ENCODE data around the gene ETS1.

ETS1 gene

GRCh38 chr11:128480066-128480465, 107.3 kb downstream of the ETS1 start:
- no peak for DNase-seq (ENCODE audit: low spot score)

- no peak for DNase-seq (ENCODE audit: low spot score)
Observed at GRCh38 chr11:128479144-128479543, 108.2 kb downstream of the ETS1 start.

GRCh38 chr11:128478305-128478704, 109.1 kb downstream of the ETS1 start:
- no peak for DNase-seq (ENCODE audit: low spot score)

GRCh38 chr11:128477811-128478210, 109.5 kb downstream of the ETS1 start:
- no peak for DNase-seq (ENCODE audit: low spot score)

- DNase-seq (ENCODE audit: low spot score): no peak
Observed at GRCh38 chr11:128477278-128477677, 110.1 kb downstream of the ETS1 start.

DNA sequence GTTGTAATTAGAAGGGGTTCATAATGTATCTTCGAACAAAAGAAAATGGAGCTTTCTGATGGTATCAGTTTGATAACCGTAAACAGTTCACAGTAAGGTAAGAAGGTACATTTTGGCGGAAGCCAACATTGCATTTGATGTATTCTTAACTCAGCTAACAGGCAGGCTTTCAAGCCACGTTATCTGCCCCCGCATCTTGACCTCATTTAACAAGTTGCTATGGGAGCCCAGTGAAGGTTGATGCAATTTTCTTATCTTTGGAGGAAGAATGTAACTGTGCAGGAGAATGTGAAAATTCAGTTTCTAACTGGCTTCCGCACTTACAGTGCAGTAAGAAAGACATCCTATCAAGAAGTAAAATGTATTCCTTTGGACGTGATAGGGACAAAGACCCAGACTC, 110.6 kb downstream of the ETS1 start:
- no peak for DNase-seq (ENCODE audit: low spot score)

DNA sequence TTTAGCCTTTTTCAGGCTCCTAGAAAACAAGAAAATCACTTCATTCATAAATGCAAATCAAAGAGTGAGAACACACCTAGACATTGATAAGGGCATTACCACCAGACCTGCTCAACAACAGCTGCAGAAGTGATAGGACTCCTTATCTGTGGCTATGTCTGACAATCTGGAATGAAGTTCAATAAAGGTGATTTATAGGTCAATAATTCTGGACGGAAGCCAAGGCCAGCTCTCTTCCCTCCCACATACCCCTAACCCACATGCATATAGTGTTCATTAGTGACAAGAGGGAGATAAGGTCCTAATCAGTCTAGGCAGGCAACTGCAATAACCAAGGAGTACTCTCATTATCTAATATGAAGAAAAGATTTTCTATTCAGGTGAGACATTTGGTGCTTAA, 111.3 kb downstream of the ETS1 start:
- DNase-seq (ENCODE audit: low spot score): no peak

GRCh38 chr11:128474036-128474874, 113.1 kb downstream of the ETS1 start:
- no peak for DNase-seq (ENCODE audit: low spot score)

DNA sequence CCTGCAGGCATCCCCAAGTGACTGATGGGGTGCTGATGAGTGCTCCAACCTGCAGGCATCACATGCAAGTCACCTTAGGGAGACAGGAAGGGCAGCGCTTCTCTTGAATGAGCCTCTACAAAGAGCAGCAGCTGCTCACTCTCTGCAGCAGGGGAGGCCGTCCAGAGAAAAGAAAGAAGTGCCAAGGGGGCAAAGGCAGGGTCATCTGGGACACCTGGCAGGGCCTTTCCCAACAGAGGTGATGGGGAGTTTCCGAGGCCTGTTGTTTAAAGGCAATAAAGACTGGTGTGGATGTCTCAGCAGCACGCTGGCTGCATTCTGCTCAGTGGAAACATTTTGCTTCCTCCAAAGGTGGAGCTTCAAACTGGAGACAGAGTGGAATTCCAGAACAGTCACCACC, 113.7 kb downstream of the ETS1 start:
- DNase-seq (ENCODE audit: low spot score): no peak

GRCh38 chr11:128472128-128473089, 114.9 kb downstream of the ETS1 start:
- no peak for DNase-seq (ENCODE audit: low spot score)

GRCh38 chr11:128471138-128471661, 116.2 kb downstream of the ETS1 start:
- DNase-seq (ENCODE audit: low spot score): no peak

DNA sequence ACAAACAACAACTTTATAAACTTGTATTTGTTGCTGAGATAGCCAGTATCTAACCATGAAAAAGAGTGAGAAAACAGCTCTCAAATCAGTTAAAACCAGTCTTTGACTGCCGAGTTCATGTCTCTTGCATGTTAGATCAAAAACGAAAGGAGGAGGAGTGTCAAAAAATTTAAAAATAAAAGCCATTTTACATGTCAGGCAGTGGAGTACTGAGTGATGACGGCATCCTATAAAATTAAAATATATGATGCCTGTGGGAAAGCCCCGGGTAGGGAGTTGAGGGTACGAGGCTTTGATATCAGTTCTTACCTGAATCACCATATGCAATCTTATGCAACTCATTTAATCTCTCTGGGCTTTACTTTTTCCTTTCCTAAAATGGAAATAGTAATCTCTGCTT, 117.3 kb downstream of the ETS1 start:
- DNase-seq (ENCODE audit: low spot score): no peak

GRCh38 chr11:128469220-128469619, 118.1 kb downstream of the ETS1 start:
- no peak for DNase-seq (ENCODE audit: low spot score)

DNA sequence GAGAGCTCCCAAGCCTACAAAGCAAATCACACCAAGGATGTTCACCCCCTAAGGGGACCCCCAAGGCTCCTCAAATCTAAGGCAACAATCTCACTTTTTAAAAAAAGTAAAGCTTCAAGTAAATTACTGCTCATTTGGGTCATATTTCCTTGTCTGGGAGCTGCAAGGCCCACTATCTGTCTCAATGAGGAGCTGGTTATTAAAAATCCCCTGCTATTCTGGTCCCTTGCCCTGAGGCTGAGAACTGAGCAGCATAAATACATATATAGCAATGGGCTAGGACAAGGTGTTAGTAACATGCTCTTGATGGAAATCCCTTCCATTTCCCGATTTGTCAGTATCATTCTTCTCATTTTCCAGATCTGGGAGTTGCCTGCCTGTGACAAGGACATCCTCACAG, 119.2 kb downstream of the ETS1 start:
- no peak for DNase-seq (ENCODE audit: low spot score)

DNA sequence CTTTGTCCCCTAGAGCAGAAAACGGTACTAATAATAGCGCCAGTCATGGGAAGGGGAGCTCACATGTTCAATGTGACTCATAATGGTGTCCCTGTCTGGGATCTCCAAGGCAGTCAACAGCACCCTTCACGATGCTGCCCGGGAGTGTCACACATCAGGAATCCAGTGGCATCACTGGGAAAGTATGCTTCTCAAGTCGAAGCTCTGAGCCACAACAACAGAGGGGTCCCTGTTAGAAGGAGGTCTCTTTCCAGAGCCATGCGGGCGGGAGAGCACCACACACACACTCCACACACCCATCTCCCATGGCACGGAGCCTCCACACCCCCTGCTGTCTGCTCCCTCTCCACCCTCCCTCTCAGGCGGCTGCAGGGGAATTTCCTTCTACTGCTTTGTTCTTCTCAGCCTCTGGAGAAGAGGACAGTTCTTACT, 119.7 kb downstream of the ETS1 start:
- DNase-seq (ENCODE audit: low spot score): no peak

DNA sequence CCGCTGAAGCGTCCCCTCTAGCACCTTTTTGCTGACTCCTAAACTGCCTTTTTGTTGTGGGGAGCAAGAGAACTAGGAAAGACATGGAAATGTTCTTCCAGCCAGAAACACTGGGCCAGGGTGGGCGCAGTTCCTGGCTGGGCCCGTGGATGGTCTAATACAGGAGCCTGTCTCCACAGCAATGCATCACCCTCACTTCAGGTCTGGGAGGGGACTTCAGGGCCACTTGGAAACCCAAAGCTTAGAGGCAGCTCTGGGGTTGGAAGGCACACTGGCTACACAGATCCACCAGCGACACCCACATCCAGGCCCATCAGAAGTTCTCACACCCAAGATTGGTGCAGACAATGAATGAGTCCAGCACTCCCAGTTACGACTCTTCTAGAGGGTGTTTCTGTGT, 120.3 kb downstream of the ETS1 start:
- DNase-seq (ENCODE audit: low spot score): no peak

- no peak for DNase-seq (ENCODE audit: low spot score)
Observed at GRCh38 chr11:128465946-128466705, 121.2 kb downstream of the ETS1 start.

GRCh38 chr11:128465531-128465930, 121.8 kb downstream of the ETS1 start:
- DNase-seq (ENCODE audit: low spot score): no peak

- DNase-seq (ENCODE audit: low spot score): no peak
Observed at GRCh38 chr11:128464878-128465450, 122.4 kb downstream of the ETS1 start.

GRCh38 chr11:128463979-128464378, 123.4 kb downstream of the ETS1 start:
- DNase-seq (ENCODE audit: low spot score): no peak

DNA sequence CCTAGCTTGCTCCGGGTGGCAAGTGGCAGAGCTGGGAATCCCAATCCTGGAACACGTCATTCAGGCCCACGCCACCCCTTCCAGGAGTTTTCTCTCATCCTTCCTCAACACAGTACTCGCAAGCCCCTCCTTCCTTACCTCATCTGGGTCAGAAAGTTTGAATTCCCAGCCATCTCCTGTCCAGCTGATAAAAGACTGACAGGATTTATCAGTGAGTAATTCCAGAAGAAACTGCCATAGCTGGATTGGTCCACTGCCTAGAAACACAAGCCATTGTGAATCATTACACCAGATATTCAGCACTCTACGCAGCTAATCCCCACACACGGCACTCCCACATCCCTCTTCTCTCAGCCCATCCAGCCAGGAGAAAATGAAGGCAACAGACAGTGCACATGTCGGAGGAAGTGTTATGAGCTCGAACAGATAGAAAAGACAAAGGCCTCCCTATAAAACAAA, 124.0 kb downstream of the ETS1 start:
- no peak for DNase-seq (ENCODE audit: low spot score)

DNA sequence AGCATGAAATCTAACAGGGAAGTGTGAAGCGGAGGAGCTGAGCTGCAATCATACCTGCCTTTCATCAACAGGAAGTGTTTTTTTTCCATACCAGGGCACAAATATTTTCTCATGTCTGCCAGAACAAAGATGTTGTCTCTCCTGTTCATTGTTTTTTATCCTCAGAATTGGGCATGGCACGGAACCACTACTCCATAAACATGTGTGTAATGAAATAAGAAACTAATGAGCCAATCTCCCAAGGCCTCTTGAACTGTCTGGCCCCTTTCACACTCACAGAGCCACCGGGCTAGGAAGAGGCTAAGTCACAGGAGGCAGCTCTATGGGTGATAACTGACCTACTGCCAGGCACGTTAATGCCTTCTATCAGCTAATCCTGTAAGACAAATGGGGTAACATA, 124.4 kb downstream of the ETS1 start:
- no peak for DNase-seq (ENCODE audit: low spot score)
